A549 (cell line): ENCODE results near the gene CEACAM1. TPM values are rescaled to one million over a fixed set of nuclear protein-coding genes. Genes with fewer than 3 reads are reported as not detected.
"Not testable (repeated sequence)": the region's sequence is repeated elsewhere in the genome, so short reads cannot be mapped to it uniquely, and the experiment has no call there.

ENCODE experiments used
- ATAC-seq, 2 experiments: fragments of 200-7000 bp in 1 of 2; fragments of >200 bp in 1 of 2; cut with Nextera tagmentation in 1 of 2; cut with Tn5 transposase in 1 of 2; 3 replicates each; pipeline versions ENCODE4 v1.8.0 to v1.9.1; 2018 to 2020; ENCODE audit warnings: mild to moderate bottlenecking in 1 of 2, moderate library complexity in 1 of 2
- CTCF ChIA-PET: fragments of 300-600 bp; sonication (Branson Sonifier 250); formaldehyde crosslinking; extraction: SDS; loops from one replicate; lab custom pipeline; 2021; ENCODE audit warnings: antibody characterized with exemption, inconsistent platforms; lab: Yijun Ruan, JAX
- POLR2A ChIA-PET: fragments of 350-600 bp; formaldehyde crosslinking; extraction: SDS; loops from one replicate; lab custom pipeline; 2021; ENCODE audit warnings: antibody characterized with exemption, inconsistent platforms; lab: Yijun Ruan, JAX
- DNase-seq, 2 experiments: peaks; one replicate each; pipeline versions ENCODE4 v3.0.0 to v3.0.0-alpha.2; 2011 to 2016; ENCODE audit warnings: low read depth in 1 of 2, low spot score in 1 of 2
- FAIRE-seq: peaks from 2 replicates; lab custom pipeline; 2011; peaks lifted over from hg19 to GRCh38; lab: Jason Lieb, UNC
- H3K27ac ChIP-seq, 2 experiments: fragments of >200 bp; sonication (Bioruptor Twin); formaldehyde crosslinking; 3 replicates each; pipeline ENCODE4 v1.5.1; 2016 to 2017
- H3K4me1 ChIP-seq: fragments of >200 bp; sonication (Bioruptor Twin); formaldehyde crosslinking; 3 replicates; pipeline ENCODE4 v1.6.1; 2016
- H3K4me2 ChIP-seq: fragments of >200 bp; sonication (Bioruptor Twin); formaldehyde crosslinking; 3 replicates; pipeline ENCODE4 v1.6.1; 2016
- H3K4me3 ChIP-seq: fragments of >200 bp; sonication (Bioruptor Twin); formaldehyde crosslinking; 3 replicates; pipeline ENCODE4 v1.5.1; 2016
- H3K9me3 ChIP-seq: fragments of >200 bp; sonication (Bioruptor Twin); formaldehyde crosslinking; 3 replicates; pipeline ENCODE4 v1.6.1; 2016
- CBX2 ChIP-seq: fragments of 200-600 bp; sonication (generic); IDR thresholded peaks from 2 replicates; pipeline ENCODE4 v1.6.1; 2016; ENCODE audit warnings: low read depth, mild to moderate bottlenecking, borderline replicate concordance
- CEBPB ChIP-seq, 2 experiments: fragments of >200 bp in 1 of 2; sonication (Bioruptor Twin) in 1 of 2; formaldehyde crosslinking in 1 of 2; IDR thresholded peaks; 2 replicates each; pipeline ENCODE4 v1.6.1; 2012 to 2016
- CTCF ChIP-seq: fragments of >200 bp; sonication (Bioruptor Twin); formaldehyde crosslinking; IDR thresholded peaks from 3 replicates; pipeline ENCODE4 v1.5.1; 2016
- EHF ChIP-seq: fragments of 250-450 bp; sonication (Bioruptor Pico); IDR thresholded peaks from 2 replicates; pipeline ENCODE4 v1.5.0; 2020; ENCODE audit warnings: mild to moderate bottlenecking
- EP300 ChIP-seq, 2 experiments: fragments of >200 bp; sonication (Bioruptor Twin); formaldehyde crosslinking; IDR thresholded peaks; 2 replicates in 1 of 2; 3 replicates in 1 of 2; pipeline ENCODE4 v1.6.1; 2016 to 2017
- FOSL2 ChIP-seq, 2 experiments: fragments of 450-650 bp in 1 of 2; fragments of >200 bp in 1 of 2; sonication (Bioruptor Twin) in 1 of 2; formaldehyde crosslinking; IDR thresholded peaks; 2 replicates each; pipeline versions ENCODE4 v1.5.0 to v1.6.1; 2016 to 2020; ENCODE audit warnings: mild to moderate bottlenecking in 1 of 2, moderate library complexity in 1 of 2
- KDM5A ChIP-seq: fragments of 200-600 bp; sonication (generic); IDR thresholded peaks from 2 replicates; pipeline ENCODE4 v1.6.1; 2016; ENCODE audit warnings: antibody characterized with exemption, mild to moderate bottlenecking
- MYC ChIP-seq: IDR thresholded peaks from 2 replicates; pipeline ENCODE4 v1.6.1; 2012; ENCODE audit warnings: mild to moderate bottlenecking, inconsistent platforms, low read length, improper control_type of control experiment, borderline replicate concordance
- PHF8 ChIP-seq: fragments of 200-600 bp; sonication (generic); IDR thresholded peaks from 2 replicates; pipeline ENCODE4 v1.6.1; 2016; ENCODE audit warnings: low read depth, mild to moderate bottlenecking, antibody characterized with exemption, moderate library complexity, borderline replicate concordance
- POLR2AphosphoS2 ChIP-seq: conservative IDR thresholded peaks from 2 replicates; pipeline ENCODE4 v1.6.1; 2012; ENCODE audit warnings: low read length, improper control_type of control experiment, inconsistent platforms
- RAD21 ChIP-seq, 2 experiments: fragments of >200 bp in 1 of 2; sonication (Bioruptor Twin) in 1 of 2; formaldehyde crosslinking in 1 of 2; IDR thresholded peaks in 1 of 2; conservative IDR thresholded peaks in 1 of 2; 2 replicates in 1 of 2; 3 replicates in 1 of 2; pipeline ENCODE4 v1.6.1; 2012 to 2018; ENCODE audit warnings: inconsistent platforms in 1 of 2
- RCOR1 ChIP-seq: fragments of 150-350 bp; IDR thresholded peaks from 2 replicates; pipeline ENCODE4 v1.6.1; 2014; ENCODE audit warnings: antibody characterized with exemption, low read length, low read depth
- ZSCAN20 ChIP-seq: fragments of 250-450 bp; sonication (Bioruptor Pico); IDR thresholded peaks from 2 replicates; pipeline ENCODE4 v1.8.0; 2022; ENCODE audit warnings: mild to moderate bottlenecking, moderate library complexity
- WGBS: methylation state at CpG from one replicate; pipeline ENCODE4 v1.1.6; 2017; ENCODE audit errors: missing lambda C conversion rate; 5-methylcytosine and 5-hydroxymethylcytosine counted together
- polyA plus RNA-seq, 4 experiments: library from polyadenylated mRNA; depleted of rRNA in 3 of 4; stranded (reverse); fragments of >200 nt; fragmentation: RNase III in 1 of 4; extraction: RNeasy Plus Mini Kit Qiagen cat#74134 plus additional on column Dnase treatment in 1 of 4; gene quantifications; 2 replicates in 3 of 4; 3 replicates in 1 of 4; pipeline ENCODE4 v1.2.3, GENCODE V29; 2011 to 2017

CEACAM1 gene
- polyA plus RNA-seq, 2 of the 4 experiments (the other 2 are of a cell fraction) = 0.52 to 8.9 TPM

GRCh38 chr19:42542791-42543190, 14.5 kb upstream of the CEACAM1 start:
- Histone ChIP-seq H3K9me3 (no peaks in the 10 kb centered on the region), H3K4me3 (no peak overlapping the region), H3K4me2 (no peak overlapping the region), H3K27ac (no peak overlapping the region), H3K4me1 (no peaks in the 10 kb centered on the region)
- DNase-seq (no peak), ATAC-seq (peak; percentile 69 to 77; a peak in 5 of 6 replicates), FAIRE-seq (no peak)
- TF ChIP-seq CTCF = peak; percentile 13; the same call in 1 of the 3 replicates
- TF ChIP-seq RAD21 (conservative IDR thresholded peaks at IDR 0.05 in 1 of 2, IDR thresholded peaks at IDR 0.05 in 1 of 2) = 0 out of 5 replicates have a peak, but pooled peaks of 1 of the 2 experiments have one; percentile 12
- no peak for TF ChIP-seq ZSCAN20 (CRISPR knock-in tag)
- POLR2A ChIA-PET = no interaction called here
- CTCF ChIA-PET = interaction anchor here (0.6 to 17.8 kb wide), 20 partner anchors 9 to 104 kb away, joined by 3 to 352 read pairs (median 5); partner anchors contain the start of gene CEACAM1
- WGBS = 94% methylated on average over 2 of the region's 2 CpGs

DNA sequence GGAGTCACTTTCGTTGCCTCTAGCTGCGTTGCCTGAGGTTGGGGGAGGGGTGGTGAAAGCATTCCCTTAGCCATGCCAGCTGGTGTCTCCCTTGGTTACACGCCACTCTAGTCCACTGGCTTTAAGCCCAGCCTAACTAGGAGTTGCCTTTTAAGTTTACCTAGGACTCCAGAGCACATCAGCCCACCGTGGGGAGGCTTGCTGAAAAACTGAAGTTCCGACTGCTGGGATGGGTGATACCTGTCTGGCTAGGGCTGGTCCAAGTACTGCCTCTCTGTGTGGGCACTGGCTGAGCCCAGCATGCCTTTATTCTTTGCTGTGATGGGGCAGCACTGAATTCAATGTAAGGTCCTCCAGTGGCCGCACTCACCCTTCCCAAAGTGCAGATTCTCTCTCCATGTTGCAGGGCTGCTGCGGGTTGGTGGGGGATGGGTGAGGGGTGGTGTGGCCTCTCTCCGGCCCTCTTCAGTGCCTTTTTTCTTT, 11.8 kb upstream of the CEACAM1 start:
- DNase-seq (no peak), ATAC-seq (no peak)
- CTCF ChIA-PET = interaction anchor here (0.9 to 17.8 kb wide), 9 partner anchors 11 to 120 kb away, joined by 3 to 352 read pairs (median 4); partner anchors contain the start of gene CEACAM1
- no peaks in the 10 kb centered on the region for H3K4me1 ChIP-seq
- no peak overlapping the region for H3K4me3 ChIP-seq
- WGBS = 73% methylated on average over 8 of the region's 8 CpGs
- TF ChIP-seq CEBPB (IDR thresholded peaks at IDR 0.05) (no peak), RAD21 (conservative IDR thresholded peaks at IDR 0.05 in 1 of 2, IDR thresholded peaks at IDR 0.05 in 1 of 2) (no peak), POLR2AphosphoS2 (no peak), PHF8 (no peak), EP300 (IDR thresholded peaks at IDR 0.05) (no peak), MYC (no peak), CBX2 (no peak), FOSL2 (IDR thresholded peaks at IDR 0.05) (no peak), FOSL2 (CRISPR knock-in tag; IDR thresholded peaks at IDR 0.05) (no peak)
- TF ChIP-seq, all 56 proteins: peak for 0
- H3K9me3 ChIP-seq = no peaks in the 10 kb centered on the region
- POLR2A ChIA-PET = no interaction called here
- no peak overlapping the region for H3K27ac ChIP-seq
- no peak overlapping the region for H3K4me2 ChIP-seq
- FAIRE-seq = no peak

DNA sequence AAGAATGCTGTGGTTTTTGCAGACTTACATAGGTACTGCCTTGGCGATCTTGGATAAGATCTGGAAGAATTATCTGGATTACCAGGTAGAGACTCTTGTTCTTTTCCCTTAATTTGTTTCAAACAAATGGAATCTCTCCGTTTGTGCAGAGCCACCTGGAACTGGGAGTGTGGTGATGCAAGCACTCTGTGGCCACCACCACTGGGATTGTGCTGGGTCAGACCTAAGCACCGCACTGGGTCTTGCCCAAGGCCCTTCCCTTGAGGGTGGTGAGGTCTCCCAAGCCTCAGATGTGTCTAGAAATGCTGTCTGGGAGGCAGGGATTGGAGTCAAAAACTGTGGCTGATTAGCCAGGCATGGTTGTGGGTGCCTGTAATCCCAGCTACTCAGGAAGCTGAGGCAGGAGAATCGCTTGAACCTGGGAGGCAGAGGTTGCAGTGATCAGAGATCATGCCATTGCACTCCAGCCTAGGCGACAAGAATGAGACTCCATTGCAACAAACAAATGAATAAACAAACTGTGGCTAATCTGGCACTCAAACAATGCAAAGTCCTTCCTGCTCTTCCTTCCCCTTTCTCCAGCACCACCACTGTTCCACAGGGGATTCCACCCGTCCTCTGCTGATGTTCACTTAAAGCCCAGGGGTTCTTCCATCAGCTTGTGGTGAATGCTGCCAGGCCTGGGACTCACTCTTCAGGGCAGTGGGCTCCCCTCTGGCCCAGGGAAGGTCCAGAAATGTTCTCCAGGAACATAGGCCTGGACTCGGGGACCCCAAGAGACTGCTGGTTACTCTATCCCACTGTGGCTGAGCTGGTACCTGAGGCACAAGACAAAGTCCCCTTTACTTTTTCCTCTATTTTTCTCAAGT, 10.8 kb upstream of the CEACAM1 start:
- no peaks in the 10 kb centered on the region for H3K4me1 ChIP-seq
- CTCF ChIA-PET = interaction anchor here (1.0 to 17.8 kb wide), 7 partner anchors 10 to 119 kb away, joined by 3 to 352 read pairs (median 4); partner anchors contain the start of gene CEACAM1
- H3K4me3 ChIP-seq = no peak overlapping the region
- FAIRE-seq = no peak
- WGBS = 69% methylated on average over 7 of the region's 7 CpGs
- no peak overlapping the region for H3K27ac ChIP-seq
- TF ChIP-seq RCOR1 = no peak
- no peak for TF ChIP-seq CBX2
- no peak for TF ChIP-seq EHF (CRISPR knock-in tag)
- no peak for TF ChIP-seq KDM5A
- TF ChIP-seq, all 56 proteins: peak for 0
- DNase-seq (no peak), ATAC-seq (no peak)
- POLR2A ChIA-PET = no interaction called here
- Histone ChIP-seq H3K4me2 (no peak overlapping the region), H3K9me3 (no peaks in the 10 kb centered on the region)

DNA sequence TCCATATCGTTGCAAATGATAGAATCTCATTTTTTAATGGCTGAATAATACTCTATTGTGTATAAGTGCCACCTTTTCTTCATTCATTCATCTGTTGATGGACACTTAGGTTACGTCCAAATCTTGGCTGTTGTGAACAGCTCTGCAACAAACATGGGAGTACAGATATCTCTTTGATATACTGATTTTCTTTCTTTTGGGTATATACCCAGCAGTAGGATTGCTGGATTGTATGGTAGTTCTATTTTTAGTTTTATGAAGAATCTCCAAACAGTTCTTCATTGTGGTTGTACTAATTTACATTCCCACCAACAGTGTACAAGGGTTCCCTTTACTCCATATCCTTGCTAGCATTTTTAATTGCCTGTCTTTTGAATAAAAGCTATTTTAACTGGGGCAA, 7.0 kb upstream of the CEACAM1 start:
- 36% methylated on average over 2 of the region's 2 CpGs for WGBS
- H3K4me2 ChIP-seq, FAIRE-seq, H3K4me1 ChIP-seq, H3K27ac ChIP-seq, H3K9me3 ChIP-seq, H3K4me3 ChIP-seq, ATAC-seq, DNase-seq, POLR2A ChIA-PET: not testable (repeated sequence)
- CTCF ChIA-PET = interaction anchor here (1.0 to 17.8 kb wide), 9 partner anchors 6 to 114 kb away, joined by 3 to 352 read pairs (median 5); partner anchors contain the start of gene CEACAM1
